Neural progenitor cell (in vitro differentiated cells): ENCODE data around the gene CRACDL. TPM values are rescaled to one million over a fixed set of nuclear protein-coding genes. Genes with fewer than 3 reads are reported as not detected.

Source experiments
- DNase-seq: peaks from one replicate; pipeline ENCODE4 v3.0.0-alpha.2; 2016; ENCODE audit warnings: low spot score
- H2AFZ ChIP-seq: fragments of 200-600 bp; sonication (generic); replicated peaks from 2 replicates; pipeline ENCODE4 v1.6.1; 2016; ENCODE audit warnings: antibody characterized with exemption
- H3F3A ChIP-seq: fragments of 200-600 bp; sonication (generic); 2 replicates; pipeline ENCODE4 v1.6.1; 2016; ENCODE audit warnings: antibody characterized with exemption, low read depth
- H3K27ac ChIP-seq: fragments of 200-600 bp; sonication (generic); 2 replicates; pipeline ENCODE4 v1.5.1; 2016; ENCODE audit warnings: mild to moderate bottlenecking
- H3K27me3 ChIP-seq: fragments of 200-600 bp; sonication (generic); 2 replicates; pipeline ENCODE4 v1.6.1; 2016; ENCODE audit warnings: mild to moderate bottlenecking, moderate library complexity
- H3K36me3 ChIP-seq: fragments of 200-600 bp; sonication (generic); 2 replicates; pipeline ENCODE4 v1.5.1; 2016
- H3K4me1 ChIP-seq: fragments of 200-600 bp; sonication (generic); 2 replicates; pipeline ENCODE4 v1.6.1; 2016; ENCODE audit warnings: mixed run types
- H3K4me2 ChIP-seq: fragments of 200-600 bp; sonication (generic); 2 replicates; pipeline ENCODE4 v1.6.1; 2016
- H3K4me3 ChIP-seq: fragments of 200-600 bp; sonication (generic); 2 replicates; pipeline ENCODE4 v1.5.1; 2016
- H3K79me2 ChIP-seq: fragments of 200-600 bp; sonication (generic); 2 replicates; pipeline ENCODE4 v1.6.1; 2016; ENCODE audit warnings: low read depth
- H3K9ac ChIP-seq: fragments of 200-600 bp; sonication (generic); 2 replicates; pipeline ENCODE4 v1.6.1; 2016
- H3K9me3 ChIP-seq: fragments of 200-600 bp; sonication (generic); 2 replicates; pipeline ENCODE4 v1.5.1; 2016; ENCODE audit warnings: low read depth
- H4K20me1 ChIP-seq: fragments of 200-600 bp; sonication (generic); 2 replicates; pipeline ENCODE4 v1.6.1; 2016; ENCODE audit warnings: low read depth
- H3K27ac Mint-ChIP-seq: 3 replicates; pipeline ENCODE4 v1.8.0; 2021; ENCODE audit warnings: mixed read lengths
- H3K27me3 Mint-ChIP-seq: 2 replicates; pipeline ENCODE4 v1.8.0; 2022; ENCODE audit warnings: low read depth, mild to moderate bottlenecking, inconsistent platforms, moderate library complexity, mixed read lengths; ENCODE audit not compliant: insufficient read depth
- H3K36me3 Mint-ChIP-seq: 3 replicates; pipeline ENCODE4 v1.8.0; 2021; ENCODE audit warnings: mixed read lengths
- H3K4me1 Mint-ChIP-seq: 3 replicates; pipeline ENCODE4 v1.8.0; 2021; ENCODE audit warnings: mixed read lengths
- H3K4me3 Mint-ChIP-seq: 3 replicates; pipeline ENCODE4 v1.8.0; 2021; ENCODE audit warnings: mild to moderate bottlenecking, moderate library complexity, mixed read lengths
- H3K9me3 Mint-ChIP-seq: 3 replicates; pipeline ENCODE4 v1.8.0; 2020; ENCODE audit warnings: mixed read lengths
- CTCF ChIP-seq: fragments of 200-600 bp; sonication (generic); IDR thresholded peaks from 2 replicates; pipeline ENCODE4 v1.5.1; 2017; ENCODE audit warnings: antibody characterized with exemption, mild to moderate bottlenecking
- EZH2 ChIP-seq: fragments of 200-600 bp; sonication (generic); IDR thresholded peaks from 2 replicates; pipeline ENCODE4 v1.6.1; 2017; ENCODE audit warnings: antibody characterized with exemption, mild to moderate bottlenecking, moderate library complexity
- EZH2phosphoT487 ChIP-seq: fragments of 200-600 bp; sonication (generic); IDR thresholded peaks from 2 replicates; pipeline ENCODE4 v1.6.1; 2017; ENCODE audit warnings: antibody characterized with exemption
- total RNA-seq: library from RNA; depleted of rRNA; stranded (reverse); fragments of >200 nt; gene quantifications from 2 replicates; pipeline ENCODE4 v1.2.3, GENCODE V29; 2015; ENCODE audit warnings: low replicate concordance

CRACDL gene
- total RNA-seq, 1 donor from 2014 or later, result 0.07 TPM

GRCh38 chr2:98875081-98875728 lies 60.8 kb downstream of the CRACDL start:
- Histone ChIP-seq H3K4me2 (no peak overlapping the region), H3K27me3 (no peaks in the 10 kb centered on the region), H3K4me1 (no peaks in the 10 kb centered on the region), H3K4me3 (no peak overlapping the region), H2AFZ (no peak overlapping the region), H3K36me3 (no peaks in the 10 kb centered on the region), H4K20me1 (no peaks in the 10 kb centered on the region), H3K9ac (no peak overlapping the region), H3K9me3 (no peaks in the 10 kb centered on the region), H3K27ac (no peak overlapping the region), H3K79me2 (no peaks in the 10 kb centered on the region), H3F3A (no peaks in the 10 kb centered on the region)
- Mint-ChIP-seq H3K4me1 (peaks cover 10% of the 10 kb centered on the region), H3K27me3 (peaks cover 10% of the 10 kb centered on the region), H3K36me3 (no peaks in the 10 kb centered on the region), H3K27ac (no peak overlapping the region), H3K9me3 (no peaks in the 10 kb centered on the region), H3K4me3 (no peak overlapping the region)
- DNase-seq, result no peak
- TF ChIP-seq EZH2phosphoT487, result no peak
- no peak for TF ChIP-seq CTCF
- TF ChIP-seq EZH2, result no peak

GRCh38 chr2:98874186-98874689 lies 61.8 kb downstream of the CRACDL start:
- peaks cover 10% of the 10 kb centered on the region for H3K27me3 Mint-ChIP-seq
- Histone ChIP-seq H3K9ac (no peak overlapping the region), H3K9me3 (no peaks in the 10 kb centered on the region), H3K36me3 (no peaks in the 10 kb centered on the region), H4K20me1 (no peaks in the 10 kb centered on the region), H3F3A (no peaks in the 10 kb centered on the region), H3K4me1 (no peaks in the 10 kb centered on the region), H3K4me2 (no peak overlapping the region), H2AFZ (no peak overlapping the region), H3K4me3 (no peak overlapping the region), H3K27me3 (no peaks in the 10 kb centered on the region), H3K27ac (no peak overlapping the region), H3K79me2 (no peaks in the 10 kb centered on the region)
- H3K4me1 Mint-ChIP-seq, result peaks cover 10% of the 10 kb centered on the region
- TF ChIP-seq EZH2phosphoT487 (no peak), CTCF (no peak), EZH2 (no peak)
- no peak overlapping the region for H3K27ac Mint-ChIP-seq
- DNase-seq, result no peak
- H3K36me3 Mint-ChIP-seq, result no peaks in the 10 kb centered on the region
- H3K4me3 Mint-ChIP-seq, result no peak overlapping the region
- H3K9me3 Mint-ChIP-seq, result no peaks in the 10 kb centered on the region

GRCh38 chr2:98872526-98872925 lies 63.5 kb downstream of the CRACDL start:
- Histone ChIP-seq H3K27me3 (no peaks in the 10 kb centered on the region), H2AFZ (no peak overlapping the region), H3K4me3 (no peak overlapping the region), H3K9ac (no peak overlapping the region), H3K36me3 (no peaks in the 10 kb centered on the region), H3K9me3 (no peaks in the 10 kb centered on the region), H3K4me2 (no peak overlapping the region), H3K79me2 (no peaks in the 10 kb centered on the region), H4K20me1 (no peaks in the 10 kb centered on the region), H3F3A (no peaks in the 10 kb centered on the region), H3K27ac (no peak overlapping the region), H3K4me1 (no peaks in the 10 kb centered on the region)
- H3K27ac Mint-ChIP-seq, result no peak overlapping the region
- TF ChIP-seq CTCF, result no peak
- TF ChIP-seq EZH2phosphoT487, result no peak
- TF ChIP-seq EZH2, result no peak
- no peak for DNase-seq
- no peaks in the 10 kb centered on the region for H3K36me3 Mint-ChIP-seq
- peaks cover 6% of the 10 kb centered on the region for H3K27me3 Mint-ChIP-seq
- no peak overlapping the region for H3K4me3 Mint-ChIP-seq
- no peaks in the 10 kb centered on the region for H3K9me3 Mint-ChIP-seq
- H3K4me1 Mint-ChIP-seq, result peaks cover 12% of the 10 kb centered on the region
